ENCODE data around the gene PPP3CA.
"Not testable (repeated sequence)": the region's sequence is repeated elsewhere in the genome, so short reads cannot be mapped to it uniquely, and the experiment has no call there.

The PPP3CA gene

DNA sequence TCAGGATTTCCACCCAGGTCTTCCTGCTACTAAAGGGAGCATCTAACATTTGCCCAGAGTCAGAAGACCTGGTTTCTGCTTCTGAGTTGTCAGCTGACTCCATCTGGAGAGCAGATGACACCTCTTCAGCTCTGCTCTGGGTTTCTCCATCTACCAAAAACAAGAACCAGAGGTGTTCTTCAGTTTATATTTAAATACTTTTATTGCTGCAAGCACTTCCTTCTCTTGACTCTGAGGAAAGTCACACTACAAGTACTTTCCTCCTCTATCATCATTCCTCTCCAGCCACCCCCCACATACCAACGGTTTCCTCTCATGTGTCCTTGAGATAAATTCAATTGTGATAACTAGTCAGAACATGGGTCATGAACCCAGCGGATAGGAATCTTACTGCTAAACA, 88.4 kb downstream of the PPP3CA start:
- Mint-ChIP-seq H3K27me3 (no peaks in the 10 kb centered on the region), H3K9me3 (no peaks in the 10 kb centered on the region), H3K4me1 (peaks cover 53% of the 10 kb centered on the region), H3K27ac (no peak overlapping the region), H3K4me3 (no peak overlapping the region), H3K36me3 (peaks cover 7% of the 10 kb centered on the region)

DNA sequence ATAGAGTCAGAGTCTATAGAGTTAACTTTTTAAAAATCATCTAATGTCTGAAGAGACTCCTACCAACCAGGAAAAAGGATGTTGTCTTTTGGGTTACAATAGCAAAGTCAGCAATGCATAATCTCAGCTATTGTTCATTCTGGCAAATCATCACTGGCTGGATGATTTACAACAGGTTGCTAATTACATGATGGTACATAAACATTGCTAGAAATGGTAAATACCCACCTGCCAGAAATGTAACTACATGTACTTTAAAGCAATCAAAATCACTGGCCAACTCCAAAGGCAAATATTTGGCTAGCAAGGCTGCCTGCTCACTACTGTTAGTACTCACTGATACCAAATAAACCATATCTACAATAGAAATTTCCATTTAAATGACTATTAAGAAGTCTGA, 91.1 kb downstream of the PPP3CA start:
- Mint-ChIP-seq H3K27ac (no peak overlapping the region), H3K9me3 (no peaks in the 10 kb centered on the region), H3K4me3 (no peak overlapping the region), H3K4me1 (peaks cover 58% of the 10 kb centered on the region), H3K27me3 (no peaks in the 10 kb centered on the region), H3K36me3 (peaks cover 7% of the 10 kb centered on the region)

DNA sequence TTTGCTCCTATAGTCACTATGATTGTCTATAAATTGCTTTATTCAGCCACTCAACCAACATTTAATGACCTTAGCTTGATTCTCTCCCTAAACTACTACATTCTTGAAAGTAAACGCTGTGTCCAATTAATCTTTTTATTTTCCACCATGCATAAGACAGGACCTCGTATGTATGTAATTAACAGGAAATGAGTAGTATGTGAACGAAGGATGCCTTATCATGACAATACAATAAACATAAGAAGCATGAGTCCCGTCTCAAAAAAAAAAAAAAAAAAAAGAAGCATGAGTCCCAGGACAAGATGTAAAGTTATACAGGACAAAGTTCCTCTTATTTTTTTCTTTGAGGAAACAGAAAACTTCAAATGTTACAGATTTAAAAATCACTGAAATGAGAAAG, 92.5 kb downstream of the PPP3CA start:
- Mint-ChIP-seq H3K4me3 (no peak overlapping the region), H3K4me1 (peaks cover 45% of the 10 kb centered on the region), H3K9me3 (no peaks in the 10 kb centered on the region), H3K27ac (no peak overlapping the region), H3K36me3 (peaks cover 7% of the 10 kb centered on the region), H3K27me3 (no peaks in the 10 kb centered on the region)

DNA sequence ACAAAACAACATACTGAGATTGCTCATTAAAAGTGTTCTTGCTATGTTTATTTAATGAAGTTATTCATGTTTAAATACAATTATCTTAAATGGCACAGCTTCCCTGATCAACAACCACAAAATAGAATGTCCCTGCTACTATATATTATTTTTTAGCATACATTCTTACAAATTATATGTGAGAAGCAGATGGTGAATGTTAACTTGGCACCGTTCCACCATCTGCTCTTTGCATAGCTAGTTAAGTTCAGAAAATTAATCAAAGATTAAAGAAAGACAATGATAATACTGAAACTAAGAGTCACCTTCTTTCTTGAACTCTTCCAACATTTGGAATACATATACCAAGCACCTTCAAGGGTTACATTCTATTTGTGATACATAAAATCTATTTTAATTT, 94.2 kb downstream of the PPP3CA start:
- Mint-ChIP-seq H3K9me3 (no peaks in the 10 kb centered on the region), H3K27ac (no peak overlapping the region), H3K36me3 (peaks cover 4% of the 10 kb centered on the region), H3K27me3 (no peaks in the 10 kb centered on the region), H3K4me1 (peaks cover 29% of the 10 kb centered on the region), H3K4me3 (no peak overlapping the region)

DNA sequence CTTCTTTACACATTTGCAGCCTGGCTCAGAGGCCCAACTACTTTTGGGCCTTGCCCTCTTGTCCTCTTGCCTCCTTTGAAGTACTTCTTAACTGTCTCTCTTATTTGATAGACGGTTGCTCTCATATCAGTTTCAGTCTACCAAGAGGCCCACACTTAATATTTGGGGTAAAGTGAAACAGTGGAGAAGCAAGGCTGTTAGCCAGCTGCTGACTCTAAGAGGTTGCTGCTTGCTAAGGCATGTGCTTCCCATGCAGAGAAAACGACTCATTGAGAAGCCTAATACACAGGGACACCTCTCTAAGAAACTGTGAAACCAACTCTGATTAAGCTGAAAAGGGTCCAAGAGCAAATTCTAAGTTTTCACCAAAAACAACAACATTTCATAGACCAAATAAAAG, 94.6 kb downstream of the PPP3CA start:
- Mint-ChIP-seq H3K27ac (no peak overlapping the region), H3K4me3 (no peak overlapping the region), H3K36me3 (peaks cover 4% of the 10 kb centered on the region), H3K9me3 (no peaks in the 10 kb centered on the region), H3K4me1 (peaks cover 29% of the 10 kb centered on the region), H3K27me3 (no peaks in the 10 kb centered on the region)

DNA sequence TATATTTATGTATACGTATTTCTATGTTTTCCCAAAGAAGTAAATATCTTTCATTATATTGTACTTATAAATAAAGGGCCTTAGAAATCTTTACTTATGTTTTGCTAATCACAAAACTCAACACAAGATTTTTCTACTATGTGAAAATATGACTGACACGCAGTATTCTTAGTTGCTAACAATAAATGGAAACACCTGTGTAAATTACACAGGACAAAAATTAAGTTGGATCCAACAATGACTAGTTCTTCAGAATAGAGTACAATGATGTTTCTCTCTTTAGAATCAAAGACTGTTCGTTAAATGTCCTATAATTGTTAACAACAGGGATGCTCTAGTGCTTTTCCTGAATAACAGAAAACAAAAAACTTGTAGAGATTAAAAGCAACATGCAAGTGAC, 96.1 kb downstream of the PPP3CA start:
- Mint-ChIP-seq H3K4me1 (peaks cover 21% of the 10 kb centered on the region), H3K9me3 (no peaks in the 10 kb centered on the region), H3K27me3 (no peaks in the 10 kb centered on the region), H3K4me3 (no peak overlapping the region), H3K36me3 (peaks cover 4% of the 10 kb centered on the region), H3K27ac (no peak overlapping the region)

DNA sequence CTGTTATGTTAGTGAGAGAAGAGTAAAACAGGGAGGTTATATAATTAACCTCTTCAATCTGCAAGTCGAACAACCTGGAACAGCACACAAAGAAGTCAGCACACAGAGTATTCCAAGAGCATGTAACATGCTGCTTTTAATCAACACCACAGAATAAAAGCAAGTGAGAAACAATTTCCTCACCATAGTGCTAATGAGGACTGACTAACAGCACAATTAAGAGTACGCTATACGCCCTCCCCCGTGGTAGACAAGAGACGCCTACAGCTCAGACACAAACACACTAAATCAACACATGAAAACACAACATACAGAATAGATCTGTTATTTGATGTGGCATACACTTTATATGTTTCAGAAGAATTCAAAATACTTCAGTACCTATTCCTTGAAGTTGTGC, 103.0 kb downstream of the PPP3CA start:
- peaks cover 23% of the 10 kb centered on the region for H3K4me1 Mint-ChIP-seq
- no peaks in the 10 kb centered on the region for H3K9me3 Mint-ChIP-seq
- H3K27ac Mint-ChIP-seq: no peak overlapping the region
- H3K27me3 Mint-ChIP-seq: no peaks in the 10 kb centered on the region
- peaks cover 2% of the 10 kb centered on the region for H3K36me3 Mint-ChIP-seq
- no peak overlapping the region for H3K4me3 Mint-ChIP-seq

DNA sequence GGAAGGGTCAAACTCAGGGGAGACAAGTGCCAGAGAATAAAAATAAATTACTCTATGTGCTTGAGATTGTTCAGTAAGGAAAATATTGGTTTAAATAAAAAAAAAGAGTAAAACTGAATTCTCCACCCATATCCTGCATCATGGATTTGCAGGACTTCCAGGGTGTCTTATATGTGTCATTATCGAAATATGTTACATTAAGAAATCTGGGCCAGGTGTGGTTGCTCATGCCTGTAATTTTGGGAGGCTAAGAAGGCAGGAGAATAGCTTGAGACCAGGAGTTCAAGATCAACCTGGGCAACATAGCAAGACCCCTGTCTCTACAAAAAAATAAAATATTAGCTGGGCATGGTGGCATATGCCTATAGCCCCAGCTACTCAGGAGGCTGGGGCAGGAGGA, 104.9 kb downstream of the PPP3CA start:
- no peak overlapping the region for H3K27ac Mint-ChIP-seq
- H3K36me3 Mint-ChIP-seq: peaks cover 2% of the 10 kb centered on the region
- H3K9me3 Mint-ChIP-seq: no peaks in the 10 kb centered on the region
- peaks cover 38% of the 10 kb centered on the region for H3K4me1 Mint-ChIP-seq
- H3K27me3 Mint-ChIP-seq: no peaks in the 10 kb centered on the region
- no peak overlapping the region for H3K4me3 Mint-ChIP-seq

DNA sequence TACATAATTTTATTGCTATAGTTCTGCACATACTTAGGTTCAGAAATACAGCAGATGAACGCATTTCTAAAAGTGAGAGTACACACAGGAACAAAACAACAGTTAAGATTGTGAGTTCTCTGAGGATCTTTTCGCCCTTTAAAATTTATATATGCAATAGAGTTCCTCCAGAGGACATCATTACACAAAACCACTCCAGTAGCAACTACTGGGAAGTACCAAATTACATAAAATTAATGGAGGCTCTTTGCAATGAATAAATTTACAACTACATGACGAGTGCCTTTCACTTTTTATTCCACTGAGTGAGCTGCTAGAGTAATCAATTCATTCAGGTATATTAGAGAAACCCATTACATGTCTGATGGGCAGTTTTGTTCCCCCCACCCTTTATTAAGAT, 107.2 kb downstream of the PPP3CA start:
- Mint-ChIP-seq H3K4me1 (peaks cover 39% of the 10 kb centered on the region), H3K27ac (no peak overlapping the region), H3K36me3 (no peaks in the 10 kb centered on the region), H3K4me3 (no peak overlapping the region), H3K9me3 (no peaks in the 10 kb centered on the region), H3K27me3 (no peaks in the 10 kb centered on the region)

DNA sequence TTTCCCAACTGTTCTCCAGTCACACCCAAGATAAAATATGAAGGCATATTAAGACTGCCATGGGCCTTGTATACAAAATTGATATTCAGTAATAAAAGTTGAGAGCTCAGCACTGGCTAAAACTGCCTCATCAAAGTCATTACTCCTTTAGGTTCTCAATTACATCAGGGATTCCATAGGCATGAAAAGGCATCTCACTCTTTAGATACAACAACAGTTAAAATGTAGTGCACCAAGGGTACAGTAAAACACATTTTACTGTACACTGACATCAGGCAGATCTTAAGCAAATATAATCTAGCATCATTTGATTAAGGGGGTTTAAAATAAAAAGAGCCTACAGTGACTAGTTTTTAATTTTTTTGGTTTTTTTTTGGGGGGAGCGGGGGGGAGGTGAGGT, 107.7 kb downstream of the PPP3CA start:
- H3K4me3 Mint-ChIP-seq: no peak overlapping the region
- H3K9me3 Mint-ChIP-seq: no peaks in the 10 kb centered on the region
- H3K27me3 Mint-ChIP-seq: no peaks in the 10 kb centered on the region
- peaks cover 36% of the 10 kb centered on the region for H3K4me1 Mint-ChIP-seq
- no peaks in the 10 kb centered on the region for H3K36me3 Mint-ChIP-seq
- no peak overlapping the region for H3K27ac Mint-ChIP-seq

DNA sequence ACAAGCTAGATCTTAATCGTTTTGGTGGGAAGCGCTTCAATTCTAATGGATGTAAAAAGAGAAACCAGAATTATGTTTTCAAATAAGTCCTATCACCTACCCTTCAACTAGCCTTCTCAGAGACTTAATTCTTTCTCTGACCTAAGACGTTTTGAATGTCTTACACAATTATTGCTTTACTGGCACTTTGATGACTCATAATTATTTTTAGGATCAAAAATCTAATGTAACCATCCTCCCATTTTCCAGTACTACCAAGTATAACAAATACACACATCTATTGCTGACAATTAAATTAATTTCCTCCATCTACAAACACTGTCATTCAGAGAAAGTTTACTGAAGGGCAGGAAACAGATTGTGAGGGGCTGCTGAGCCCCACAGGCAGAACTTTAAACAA, 108.6 kb downstream of the PPP3CA start:
- no peaks in the 10 kb centered on the region for H3K36me3 Mint-ChIP-seq
- H3K27me3 Mint-ChIP-seq: no peaks in the 10 kb centered on the region
- no peak overlapping the region for H3K4me3 Mint-ChIP-seq
- H3K4me1 Mint-ChIP-seq: peaks cover 37% of the 10 kb centered on the region
- no peaks in the 10 kb centered on the region for H3K9me3 Mint-ChIP-seq
- H3K27ac Mint-ChIP-seq: no peak overlapping the region

DNA sequence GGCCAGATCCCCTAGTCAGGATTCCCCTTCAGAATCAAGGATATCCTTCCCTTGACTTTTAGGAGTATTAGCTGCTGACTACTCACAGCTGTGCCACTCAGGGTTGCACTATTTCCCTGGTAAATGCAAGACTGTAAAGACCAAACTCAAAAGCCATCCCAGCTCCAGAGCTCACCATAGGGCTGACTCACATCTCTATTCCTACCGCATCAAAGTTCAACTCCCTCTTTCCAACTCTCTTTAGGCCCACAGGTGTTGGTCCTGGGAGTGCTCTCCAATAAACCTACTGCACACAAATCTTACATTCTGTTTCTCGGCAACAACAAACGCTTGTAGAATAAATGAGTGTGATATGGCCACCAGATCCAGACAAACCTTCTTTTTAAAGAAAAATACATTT, 109.6 kb downstream of the PPP3CA start:
- Mint-ChIP-seq H3K9me3 (no peaks in the 10 kb centered on the region), H3K4me1 (peaks cover 34% of the 10 kb centered on the region), H3K27me3 (no peaks in the 10 kb centered on the region), H3K4me3 (no peak overlapping the region), H3K27ac (no peak overlapping the region), H3K36me3 (no peaks in the 10 kb centered on the region)

DNA sequence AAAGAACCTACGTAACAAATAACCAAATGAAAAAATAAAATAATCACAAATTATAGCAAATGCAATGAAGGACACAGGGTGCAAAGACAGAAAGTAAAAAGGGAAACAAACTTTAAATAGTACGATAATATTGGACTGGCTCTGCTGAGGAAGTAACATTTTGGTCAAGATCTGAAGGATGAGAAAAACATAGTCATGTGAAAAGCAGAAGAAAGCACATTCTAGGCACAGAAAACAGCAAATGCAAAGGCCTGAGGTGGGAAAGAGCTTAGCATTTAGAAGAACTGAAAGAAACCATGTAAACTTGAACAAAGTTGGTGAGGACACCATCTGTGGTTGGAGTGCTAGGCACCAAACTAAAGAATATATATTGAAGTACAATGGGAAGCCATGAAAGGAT, 111.2 kb downstream of the PPP3CA start:
- Mint-ChIP-seq H3K27ac (no peak overlapping the region), H3K9me3 (no peaks in the 10 kb centered on the region), H3K36me3 (no peaks in the 10 kb centered on the region), H3K4me3 (no peak overlapping the region), H3K27me3 (no peaks in the 10 kb centered on the region), H3K4me1 (peaks cover 42% of the 10 kb centered on the region)

DNA sequence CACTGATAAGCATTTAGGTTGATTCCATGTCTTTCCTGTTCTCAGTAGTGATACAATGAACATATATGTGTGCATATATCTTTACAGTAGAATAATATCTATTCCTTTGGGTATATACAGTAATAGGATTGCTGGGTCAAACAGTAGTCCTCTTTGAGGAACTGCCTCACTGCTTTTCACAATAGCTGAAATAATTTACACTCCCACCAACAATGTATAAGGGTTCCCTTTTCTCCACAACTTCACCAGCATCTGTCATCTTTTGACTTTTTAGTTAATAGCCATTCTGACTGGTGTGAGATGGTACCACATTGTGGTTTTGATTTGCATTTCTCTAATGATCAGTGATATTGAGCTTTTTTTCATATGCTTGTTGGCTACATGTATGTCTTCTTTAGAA, 113.2 kb downstream of the PPP3CA start:
- not testable (repeated sequence) for H3K4me3 Mint-ChIP-seq, H3K9me3 Mint-ChIP-seq, H3K27me3 Mint-ChIP-seq, H3K27ac Mint-ChIP-seq, H3K36me3 Mint-ChIP-seq
- peaks cover 47% of the 10 kb centered on the region for H3K4me1 Mint-ChIP-seq

DNA sequence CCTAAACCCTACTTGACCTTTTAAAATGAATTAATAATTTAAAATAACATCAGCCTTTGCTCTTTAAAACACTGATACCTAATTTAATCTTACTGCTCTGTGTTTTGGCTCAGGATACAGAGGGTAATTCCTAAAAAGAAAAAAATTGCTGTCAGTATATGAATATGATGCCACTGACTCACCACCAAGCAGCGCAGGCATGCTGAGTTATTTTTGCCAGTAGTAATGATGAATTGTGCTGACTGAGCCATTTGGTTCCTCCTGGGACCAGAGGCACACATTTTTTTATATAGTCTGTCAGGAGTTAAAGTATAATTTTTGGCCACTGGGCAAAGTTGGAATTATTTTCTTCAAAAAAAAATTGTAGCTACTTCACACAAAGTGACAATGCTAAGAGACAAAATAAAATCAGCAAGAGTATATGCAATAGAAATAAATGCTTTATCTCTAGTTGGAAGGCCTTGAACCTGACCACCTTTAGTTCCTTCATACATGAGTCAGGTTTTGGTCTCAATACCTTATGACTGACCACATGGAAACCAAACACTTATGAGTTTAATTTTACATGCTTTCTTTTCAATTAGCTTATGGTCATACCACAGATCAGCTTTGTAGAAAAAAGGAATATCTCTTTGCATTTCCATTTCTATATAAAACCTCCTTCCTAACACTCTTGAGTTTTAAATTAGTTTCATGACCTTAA, 115.1 kb downstream of the PPP3CA start:
- Mint-ChIP-seq H3K36me3 (peaks cover 2% of the 10 kb centered on the region), H3K27me3 (no peaks in the 10 kb centered on the region), H3K27ac (no peak overlapping the region), H3K9me3 (peaks cover 4% of the 10 kb centered on the region), H3K4me1 (peaks cover 34% of the 10 kb centered on the region), H3K4me3 (no peak overlapping the region)

DNA sequence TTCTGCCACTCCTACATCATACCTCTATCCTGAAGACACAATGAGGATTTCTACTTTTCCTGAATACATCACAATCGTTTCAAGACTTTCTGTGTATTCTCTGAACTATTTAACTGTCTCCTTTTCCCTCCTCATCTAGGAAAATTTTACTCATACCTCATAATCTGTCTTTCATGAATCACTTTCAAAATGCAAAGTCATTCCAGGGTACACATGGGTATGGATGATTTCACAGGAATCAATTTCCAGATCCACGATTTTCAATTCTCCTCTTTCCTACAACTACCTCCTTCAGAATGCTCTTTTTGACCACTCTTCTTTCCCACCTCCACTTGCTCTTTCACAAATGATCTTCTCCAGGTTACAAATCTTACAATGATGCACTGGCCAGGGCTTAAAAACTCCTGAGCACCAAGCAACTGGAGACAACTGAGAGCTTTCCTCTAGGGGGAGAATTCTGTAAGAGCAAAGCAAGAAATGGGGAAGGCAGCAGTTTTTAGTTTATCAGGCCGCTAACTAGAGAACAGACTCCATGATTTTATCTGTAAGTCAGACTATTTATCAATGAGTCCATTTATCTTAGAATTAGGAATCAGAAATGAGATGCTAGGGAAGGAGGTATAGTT, 116.4 kb downstream of the PPP3CA start:
- Mint-ChIP-seq H3K9me3 (peaks cover 4% of the 10 kb centered on the region), H3K4me3 (no peak overlapping the region), H3K27ac (no peak overlapping the region), H3K4me1 (peaks cover 31% of the 10 kb centered on the region), H3K27me3 (no peaks in the 10 kb centered on the region), H3K36me3 (peaks cover 2% of the 10 kb centered on the region)

DNA sequence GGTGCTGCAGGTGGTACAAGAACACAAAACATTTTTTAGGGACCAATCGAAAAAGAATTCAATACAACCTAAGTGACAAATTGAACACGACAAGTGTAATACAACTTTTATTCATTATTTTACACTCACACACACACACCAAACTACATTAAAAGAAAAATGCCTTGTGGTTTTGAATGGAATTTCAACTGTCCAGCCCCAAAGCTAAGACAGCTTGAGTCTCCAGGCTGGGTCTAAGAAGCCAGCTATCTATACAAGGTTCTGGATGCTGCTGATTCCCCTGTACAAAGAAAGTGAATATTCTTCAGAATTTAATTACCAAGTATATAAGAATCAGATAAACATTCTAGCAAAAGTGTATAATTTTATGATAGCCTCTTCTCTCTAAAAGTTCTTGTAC, 118.2 kb downstream of the PPP3CA start:
- no peak overlapping the region for H3K27ac Mint-ChIP-seq
- H3K4me1 Mint-ChIP-seq: peaks cover 39% of the 10 kb centered on the region
- no peak overlapping the region for H3K4me3 Mint-ChIP-seq
- H3K36me3 Mint-ChIP-seq: peaks cover 2% of the 10 kb centered on the region
- no peaks in the 10 kb centered on the region for H3K27me3 Mint-ChIP-seq
- H3K9me3 Mint-ChIP-seq: peaks cover 4% of the 10 kb centered on the region
